Left lung (tissue), 10 donors: ENCODE results near the gene TCERG1. TPM values are rescaled to one million over a fixed set of nuclear protein-coding genes. Genes with fewer than 3 reads are reported as not detected.

Experiments
- ATAC-seq: fragments of 200-7000 bp; cut with Tn5 transposase; one replicate; pipeline ENCODE4 v1.9.1; 2020; ENCODE audit warnings: moderate library complexity
- DNase-seq, 4 donors: peaks; one replicate each; pipeline ENCODE4 v3.0.0-alpha.2; 2013 to 2020
- H3K27ac ChIP-seq, 2 donors: fragments of 200-600 bp; sonication (generic) in 1 of 2; one replicate each; pipeline versions ENCODE4 v1.5.0 to v1.8.0; 2020 to 2021
- H3K27me3 ChIP-seq, 2 donors: fragments of 200-600 bp; sonication (generic) in 1 of 2; one replicate each; pipeline versions ENCODE4 v1.5.0 to v1.8.0; 2020 to 2021
- H3K36me3 ChIP-seq, 2 donors: fragments of 200-600 bp; sonication (generic) in 1 of 2; one replicate each; pipeline versions ENCODE4 v1.5.0 to v1.8.0; 2020 to 2021
- H3K4me1 ChIP-seq, 2 donors: fragments of 200-600 bp; one replicate each; pipeline ENCODE4 v1.8.0; 2021
- H3K4me3 ChIP-seq, 2 donors: fragments of 200-600 bp; sonication (generic) in 1 of 2; one replicate each; pipeline versions ENCODE4 v1.5.0 to v1.8.0; 2020 to 2021; ENCODE audit warnings: mild to moderate bottlenecking in 1 of 2
- H3K9me3 ChIP-seq, 2 donors: fragments of 200-600 bp; sonication (generic) in 1 of 2; one replicate each; pipeline versions ENCODE4 v1.5.0 to v1.8.0; 2020 to 2021
- intact Hi-C, 2 donors: fragments of 100-400 bp; cut with DNase I; formaldehyde crosslinking; loops; one replicate each; pipeline versions ENCODE4 v1.11.2 to v1.14.2; 2022
- polyA plus RNA-seq, 6 donors: library from polyadenylated mRNA; unstranded; fragments of 120-200 nt; gene quantifications; one replicate each; pipeline ENCODE4 v1.2.1, GENCODE V29; 2013; ENCODE audit not compliant: insufficient read length in 6 of 6
- total RNA-seq, 2 donors: library from RNA; stranded (reverse); fragmentation: NEBNext Ultra II Directional; extraction: Animal tissue kit (Norgen Biotek cat#: 25700); gene quantifications; one replicate each; pipeline ENCODE4 v1.2.1, GENCODE V29; 2021
- TF ChIP-seq, protein P1 (sequence below), 2 donors: fragments of 200-600 bp; sonication (generic) in 1 of 2; IDR thresholded peaks; one replicate each; pipeline versions ENCODE4 v1.5.0 to v1.8.0; 2021; ENCODE audit warnings: antibody characterized with exemption in 2 of 2
- donor health status: DM: no; HTN: yes; CAD: no.
- donor health status: DM: no; HTN: no; CAD: no.

The TCERG1 gene
- total and polyA plus RNA-seq, 8 donors, result 34.0 to 163 (median 145) TPM

DNA sequence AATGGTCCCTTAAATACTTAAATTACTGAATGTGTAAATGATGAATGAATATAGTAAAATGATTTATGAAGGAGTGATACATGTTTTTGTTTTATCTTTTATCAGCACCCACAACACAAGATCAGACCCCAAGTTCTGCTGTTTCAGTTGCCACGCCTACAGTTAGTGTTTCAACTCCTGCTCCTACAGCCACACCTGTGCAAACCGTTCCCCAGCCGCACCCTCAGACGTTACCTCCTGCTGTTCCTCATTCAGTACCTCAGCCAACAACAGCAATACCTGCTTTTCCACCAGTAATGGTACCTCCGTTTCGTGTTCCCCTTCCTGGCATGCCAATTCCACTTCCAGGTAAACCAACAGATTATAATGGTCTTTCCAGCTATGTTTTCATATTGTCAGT is 16.3 kb downstream of the TCERG1 start:
- Histone ChIP-seq H3K36me3 (peaks cover 0 to 65% of the 10 kb centered on the region in 2 donors), H3K27me3 (no peaks in the 10 kb centered on the region), H3K4me3 (no peak overlapping the region), H3K27ac (no peak overlapping the region), H3K4me1 (no peaks in the 10 kb centered on the region), H3K9me3 (no peaks in the 10 kb centered on the region)
- intact Hi-C loops, result no loop called here
- ATAC-seq (no peak), DNase-seq (no peak)
- TF ChIP-seq, protein P1, sequence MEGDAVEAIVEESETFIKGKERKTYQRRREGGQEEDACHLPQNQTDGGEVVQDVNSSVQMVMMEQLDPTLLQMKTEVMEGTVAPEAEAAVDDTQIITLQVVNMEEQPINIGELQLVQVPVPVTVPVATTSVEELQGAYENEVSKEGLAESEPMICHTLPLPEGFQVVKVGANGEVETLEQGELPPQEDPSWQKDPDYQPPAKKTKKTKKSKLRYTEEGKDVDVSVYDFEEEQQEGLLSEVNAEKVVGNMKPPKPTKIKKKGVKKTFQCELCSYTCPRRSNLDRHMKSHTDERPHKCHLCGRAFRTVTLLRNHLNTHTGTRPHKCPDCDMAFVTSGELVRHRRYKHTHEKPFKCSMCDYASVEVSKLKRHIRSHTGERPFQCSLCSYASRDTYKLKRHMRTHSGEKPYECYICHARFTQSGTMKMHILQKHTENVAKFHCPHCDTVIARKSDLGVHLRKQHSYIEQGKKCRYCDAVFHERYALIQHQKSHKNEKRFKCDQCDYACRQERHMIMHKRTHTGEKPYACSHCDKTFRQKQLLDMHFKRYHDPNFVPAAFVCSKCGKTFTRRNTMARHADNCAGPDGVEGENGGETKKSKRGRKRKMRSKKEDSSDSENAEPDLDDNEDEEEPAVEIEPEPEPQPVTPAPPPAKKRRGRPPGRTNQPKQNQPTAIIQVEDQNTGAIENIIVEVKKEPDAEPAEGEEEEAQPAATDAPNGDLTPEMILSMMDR (IDR thresholded peaks at IDR 0.05), result no peak

DNA sequence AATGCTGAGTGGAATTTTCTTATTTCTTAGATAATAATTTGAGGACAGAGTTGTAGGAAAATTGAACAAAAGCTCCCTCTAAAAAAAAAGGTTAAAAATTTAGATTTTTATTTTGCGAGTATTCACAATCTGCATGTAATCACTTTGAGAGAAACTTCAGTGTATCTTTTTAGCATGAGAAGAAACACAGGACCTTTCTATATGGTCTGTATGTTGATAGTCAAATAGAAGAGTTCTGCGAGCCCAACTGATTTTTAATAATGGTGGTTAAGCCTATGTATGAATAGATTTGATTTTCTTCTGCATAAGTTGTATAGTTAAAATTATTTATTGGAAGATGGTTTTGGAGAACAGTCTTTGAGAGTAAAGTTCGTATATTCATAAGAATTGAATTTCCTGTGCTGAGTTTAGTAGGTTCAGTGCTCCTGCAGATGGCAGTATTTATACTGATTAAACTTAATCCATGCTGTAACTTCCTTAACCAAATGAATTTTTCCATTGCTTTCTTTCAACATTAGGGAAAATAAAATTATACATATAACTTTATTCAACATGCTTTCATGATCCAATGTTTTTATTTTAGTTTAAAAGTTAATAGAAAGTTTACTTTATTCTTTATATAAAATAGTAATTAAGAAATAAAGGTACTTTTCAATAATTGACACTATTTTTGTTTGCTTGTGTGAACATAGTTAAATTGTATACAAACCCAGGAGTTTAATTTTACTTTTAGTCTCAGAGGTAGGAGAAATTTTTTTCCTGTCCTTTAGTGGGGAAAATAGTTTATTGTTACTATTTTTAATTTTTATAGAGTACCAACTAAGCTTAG is 19.6 kb downstream of the TCERG1 start:
- Histone ChIP-seq H3K27me3 (no peaks in the 10 kb centered on the region), H3K4me3 (no peak overlapping the region), H3K4me1 (no peaks in the 10 kb centered on the region), H3K36me3 (peaks cover 3 to 62% of the 10 kb centered on the region in 2 donors), H3K27ac (no peak overlapping the region), H3K9me3 (no peaks in the 10 kb centered on the region)
- ATAC-seq (no peak), DNase-seq (peak in 1 of 4 donors; percentile 5)
- intact Hi-C loops, result no loop called here
- TF ChIP-seq, protein P1 (IDR thresholded peaks at IDR 0.05), result no peak

DNA sequence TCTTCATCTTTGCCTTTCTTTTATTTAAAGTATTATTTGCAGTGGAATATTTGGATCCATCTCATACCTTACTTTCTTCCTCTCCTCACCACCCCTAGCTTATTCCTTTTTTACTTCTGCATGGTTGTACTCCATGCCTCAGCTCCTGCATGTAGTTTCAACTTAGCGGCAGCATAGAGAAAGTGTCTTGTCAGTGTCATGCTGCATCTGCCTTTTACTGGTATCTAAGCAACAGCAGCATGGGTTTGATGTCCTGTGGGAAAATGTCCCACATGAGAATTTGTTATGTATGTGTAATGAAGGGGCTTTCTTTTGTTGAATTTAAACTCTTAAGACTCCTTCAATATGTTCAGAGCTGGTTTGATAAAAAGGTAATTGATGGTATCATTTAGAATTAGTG is 20.6 kb downstream of the TCERG1 start:
- no peak for DNase-seq
- H3K4me1 ChIP-seq, result no peaks in the 10 kb centered on the region

DNA sequence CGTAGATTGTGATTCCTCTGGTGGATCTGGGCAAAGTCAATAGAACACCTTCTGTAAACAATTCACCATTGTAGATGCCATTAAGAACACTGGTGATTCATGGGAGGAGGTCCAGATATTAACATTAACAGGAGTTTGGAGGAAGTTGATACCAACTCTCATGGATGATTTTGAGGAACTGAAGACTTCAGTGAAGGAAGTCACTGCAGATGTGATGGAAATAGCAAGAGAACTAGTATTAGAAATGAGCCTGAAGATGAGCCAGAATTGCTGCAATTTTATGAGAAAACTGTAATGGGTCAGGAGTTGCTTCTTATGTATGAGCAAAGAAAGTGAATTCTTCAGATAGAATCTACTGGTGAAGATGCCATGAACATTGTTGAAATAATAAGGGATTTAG is 26.9 kb downstream of the TCERG1 start:
- H3K9me3 ChIP-seq, result no peaks in the 10 kb centered on the region
- ATAC-seq (no peak), DNase-seq (no peak)
- intact Hi-C loops, result no loop called here
- no peak overlapping the region for H3K4me3 ChIP-seq
- H3K36me3 ChIP-seq, result peaks cover 3 to 83% of the 10 kb centered on the region in 2 donors
- no peak overlapping the region for H3K27ac ChIP-seq
- H3K4me1 ChIP-seq, result no peaks in the 10 kb centered on the region
- TF ChIP-seq, protein P1 (IDR thresholded peaks at IDR 0.05), result no peak
- no peaks in the 10 kb centered on the region for H3K27me3 ChIP-seq

More for the DNA sequence above, 20.6 kb downstream of the TCERG1 start:
- H3K4me3 ChIP-seq, result no peak overlapping the region
- intact Hi-C loops, result no loop called here
- ATAC-seq, result no peak
- TF ChIP-seq, protein P1 (IDR thresholded peaks at IDR 0.05), result no peak
- H3K9me3 ChIP-seq, result no peaks in the 10 kb centered on the region
- H3K27me3 ChIP-seq, result no peaks in the 10 kb centered on the region
- H3K36me3 ChIP-seq, result peaks cover 3 to 67% of the 10 kb centered on the region in 2 donors
- H3K27ac ChIP-seq, result no peak overlapping the region

DNA sequence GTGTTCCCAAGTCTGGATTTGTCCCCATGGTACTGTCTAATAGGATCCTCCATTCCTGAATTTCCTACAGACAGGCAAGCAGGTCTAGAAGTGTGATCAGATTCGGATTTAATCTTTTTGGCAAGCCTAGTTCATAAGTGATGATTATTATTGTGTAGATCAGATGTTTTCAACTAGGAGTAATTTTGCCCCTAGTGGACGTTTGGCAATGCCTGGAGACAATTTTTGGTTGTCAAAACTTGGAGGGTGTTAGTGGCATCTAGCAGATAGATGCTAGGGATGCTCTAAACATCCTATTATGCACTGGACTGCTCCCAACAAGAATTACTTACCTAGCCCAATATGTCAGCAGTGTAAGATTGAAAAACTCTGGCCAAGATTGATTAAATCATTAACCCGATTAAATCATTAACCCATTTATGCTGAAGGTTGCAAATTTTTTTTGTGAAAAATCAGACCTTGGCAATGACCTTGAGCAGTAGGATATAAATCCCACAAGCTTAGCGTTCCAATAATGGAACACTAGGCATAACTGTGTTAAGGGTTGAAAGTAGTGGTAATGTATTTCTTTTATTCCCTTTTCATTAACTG is 28.2 kb downstream of the TCERG1 start:
- Histone ChIP-seq H3K36me3 (peaks cover 3 to 80% of the 10 kb centered on the region in 2 donors), H3K27ac (no peak overlapping the region)
- intact Hi-C loops, result no loop called here

More for the DNA sequence above, 28.2 kb downstream of the TCERG1 start:
- no peaks in the 10 kb centered on the region for H3K4me1 ChIP-seq
- H3K4me3 ChIP-seq, result no peak overlapping the region
- ATAC-seq (no peak), DNase-seq (no peak)
- H3K9me3 ChIP-seq, result no peaks in the 10 kb centered on the region
- TF ChIP-seq, protein P1 (IDR thresholded peaks at IDR 0.05), result no peak
- H3K27me3 ChIP-seq, result no peaks in the 10 kb centered on the region
